IPS-15b (cell line): ENCODE measurements around the gene CPTP.

Experiments
- H3K27me3 ChIP-seq: one replicate; pipeline ENCODE4 v1.6.1; 2013; ENCODE audit warnings: low read length; ENCODE audit not compliant: control insufficient read depth, insufficient read depth
- H3K36me3 ChIP-seq: one replicate; pipeline ENCODE4 v1.6.1; 2013; ENCODE audit warnings: low read length; ENCODE audit not compliant: control insufficient read depth, insufficient read depth
- H3K4me1 ChIP-seq: one replicate; pipeline ENCODE4 v1.6.1; 2013; ENCODE audit warnings: mild to moderate bottlenecking, low read length; ENCODE audit not compliant: control insufficient read depth, insufficient read depth
- H3K4me3 ChIP-seq: one replicate; pipeline ENCODE4 v1.5.1; 2013; ENCODE audit warnings: low read depth, low read length
- H3K9ac ChIP-seq: one replicate; pipeline ENCODE4 v1.6.1; 2013; ENCODE audit warnings: low read depth, mild to moderate bottlenecking, low read length
- H3K9me3 ChIP-seq: one replicate; pipeline ENCODE4 v1.6.1; 2013; ENCODE audit warnings: mild to moderate bottlenecking, low read length; ENCODE audit not compliant: control insufficient read depth, insufficient read depth

CPTP gene

DNA sequence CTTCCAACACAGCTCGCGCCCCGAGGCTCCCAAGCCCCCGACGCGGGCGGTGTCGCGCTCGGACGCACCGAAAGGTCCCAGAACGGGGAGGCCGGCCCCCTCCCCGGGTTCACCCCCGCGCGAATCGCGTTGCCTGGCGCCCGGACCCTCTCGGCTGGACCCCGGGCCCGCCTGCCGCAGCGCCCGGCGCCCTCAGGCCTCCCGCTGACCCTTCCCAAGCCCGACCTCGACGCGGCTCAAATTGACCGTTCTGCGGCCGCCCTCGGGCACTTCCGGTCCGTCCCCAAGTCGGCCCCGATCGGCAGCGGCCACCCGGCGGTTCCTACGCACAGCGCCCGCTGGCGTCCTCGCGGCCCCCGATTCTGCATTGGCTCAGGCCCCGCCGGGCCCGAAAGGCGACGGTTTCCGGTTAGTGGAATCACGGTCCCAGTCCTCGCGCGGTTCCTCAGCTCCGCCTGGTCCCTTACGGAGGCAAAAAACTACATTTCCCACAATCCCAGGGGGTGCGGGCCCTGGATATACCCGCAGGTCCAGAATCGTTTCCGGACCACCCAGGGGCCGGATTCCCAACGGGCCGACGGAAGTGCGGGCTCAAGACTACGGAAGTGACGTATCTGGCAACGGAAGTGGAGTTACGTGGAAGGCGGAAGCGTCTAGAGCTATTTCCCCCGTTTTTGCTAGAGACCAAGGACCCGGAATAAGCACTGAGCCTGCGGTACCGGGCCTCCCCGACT is 50.5 kb downstream of the CPTP start, which contains the start of gene AURKAIP1:
Gene AURKAIP1 (minus strand): TSS at position 279 of the 734 bp plus-strand sequence. CDS start 451 bp downstream, outside the sequence.
- Histone ChIP-seq H3K36me3 (peaks cover 12% of the 10 kb centered on the region), H3K9ac (peak within 1 kb of the TSS; percentile 81), H3K4me3 (peak within 1 kb of the TSS; percentile 91), H3K9me3 (no peaks in the 10 kb centered on the region), H3K27me3 (no peaks in the 10 kb centered on the region), H3K4me1 (peaks cover 3% of the 10 kb centered on the region)

DNA sequence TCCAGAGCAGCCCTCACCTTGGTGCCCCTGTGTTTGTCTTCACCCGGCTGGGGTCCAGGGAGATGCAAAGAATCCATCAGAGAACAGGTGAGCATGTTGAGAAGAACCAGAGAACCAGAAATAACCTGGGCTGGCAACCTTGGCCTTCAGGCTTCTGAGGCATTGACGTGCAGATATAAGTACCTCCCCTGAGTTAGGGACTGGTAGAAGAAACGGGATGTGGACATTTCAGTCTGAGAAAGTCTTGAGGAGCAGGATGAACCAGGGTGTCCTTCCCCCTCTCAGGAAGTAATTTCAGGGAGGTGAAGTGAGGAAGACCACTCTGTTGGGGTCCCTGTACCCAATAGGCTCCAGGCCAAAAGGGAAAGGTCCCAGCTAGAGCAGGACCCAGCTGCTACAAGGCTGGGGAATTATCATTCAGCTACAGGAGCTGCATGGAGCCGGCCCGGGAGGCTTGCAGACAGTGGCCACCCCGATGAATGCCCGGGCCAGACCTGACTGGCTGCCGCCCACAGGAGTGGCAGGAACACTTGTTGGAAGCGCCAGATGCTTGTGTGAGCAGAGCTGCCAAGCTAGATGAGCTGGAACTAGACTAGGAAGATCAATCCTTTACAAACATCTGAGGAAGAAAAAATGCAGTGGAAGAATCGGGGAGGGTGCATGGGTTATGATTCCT is 52.1 kb downstream of the CPTP start:
- Histone ChIP-seq H3K9ac (no peak overlapping the region), H3K4me1 (peaks cover 3% of the 10 kb centered on the region), H3K36me3 (peaks cover 15% of the 10 kb centered on the region), H3K4me3 (peak overlapping the region; percentile 91), H3K9me3 (no peaks in the 10 kb centered on the region), H3K27me3 (no peaks in the 10 kb centered on the region)

DNA sequence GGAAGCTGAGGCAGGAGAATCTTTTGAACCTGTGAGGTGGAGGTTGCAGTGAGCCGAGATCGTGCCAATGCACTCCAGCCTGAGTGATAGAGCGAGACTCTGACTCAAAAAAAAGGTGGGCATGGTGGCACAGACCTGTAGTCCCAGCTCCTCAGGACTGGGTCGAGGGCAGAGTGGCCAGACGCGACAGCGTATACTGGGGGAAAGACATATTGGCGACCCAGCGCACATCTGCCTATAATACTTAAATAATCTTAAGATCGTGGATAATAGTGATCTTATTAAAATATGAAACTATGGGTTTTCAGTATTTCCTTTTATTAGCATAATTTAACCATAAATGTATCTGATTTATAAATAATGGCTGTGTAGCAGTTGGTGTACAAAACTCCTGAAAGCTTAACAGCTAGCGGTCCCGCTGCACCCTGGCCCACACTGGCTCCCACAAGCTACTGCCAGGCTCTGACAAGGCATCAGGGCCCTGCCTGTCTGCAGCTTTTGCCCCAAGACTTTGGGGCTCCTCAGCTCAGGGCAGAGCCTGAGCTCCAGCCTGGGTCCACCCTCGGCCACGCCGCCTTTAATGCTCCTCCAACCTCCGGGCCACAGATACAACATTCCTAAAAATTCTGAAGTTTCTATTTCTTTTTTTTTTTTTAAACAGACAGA is 53.1 kb downstream of the CPTP start:
- Histone ChIP-seq H3K27me3 (no peaks in the 10 kb centered on the region), H3K4me1 (peaks cover 3% of the 10 kb centered on the region), H3K9ac (no peak overlapping the region), H3K9me3 (no peaks in the 10 kb centered on the region), H3K36me3 (peaks cover 12% of the 10 kb centered on the region), H3K4me3 (no peak overlapping the region)
